Measurements from ENCODE around the gene TMEM108.

Gene TMEM108

DNA sequence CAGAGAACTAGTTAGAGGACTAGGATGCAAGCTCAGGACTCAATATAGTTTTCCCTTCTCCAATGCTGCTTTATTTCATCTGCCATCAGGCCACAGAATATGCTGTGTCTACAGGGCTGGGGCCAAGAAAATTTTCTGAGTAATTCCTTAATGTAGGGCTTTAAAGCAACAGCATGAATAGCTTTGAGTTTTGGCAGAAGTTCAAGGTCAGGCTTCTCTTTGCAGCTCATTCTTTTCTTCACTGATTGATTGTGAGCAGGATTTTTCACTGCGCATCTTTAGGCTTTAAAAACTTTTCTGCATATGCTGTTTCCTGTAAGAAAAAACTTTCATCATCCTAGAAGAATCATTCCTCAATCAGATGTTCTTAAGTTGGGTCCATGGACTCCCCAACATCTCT is 4.6 kb downstream of the TMEM108 start:
- TF ChIP-seq EZH2 (IDR thresholded peaks at IDR 0.05; ENCODE audit: borderline replicate concordance, low read length): no peak
- TF ChIP-seq, protein P1, sequence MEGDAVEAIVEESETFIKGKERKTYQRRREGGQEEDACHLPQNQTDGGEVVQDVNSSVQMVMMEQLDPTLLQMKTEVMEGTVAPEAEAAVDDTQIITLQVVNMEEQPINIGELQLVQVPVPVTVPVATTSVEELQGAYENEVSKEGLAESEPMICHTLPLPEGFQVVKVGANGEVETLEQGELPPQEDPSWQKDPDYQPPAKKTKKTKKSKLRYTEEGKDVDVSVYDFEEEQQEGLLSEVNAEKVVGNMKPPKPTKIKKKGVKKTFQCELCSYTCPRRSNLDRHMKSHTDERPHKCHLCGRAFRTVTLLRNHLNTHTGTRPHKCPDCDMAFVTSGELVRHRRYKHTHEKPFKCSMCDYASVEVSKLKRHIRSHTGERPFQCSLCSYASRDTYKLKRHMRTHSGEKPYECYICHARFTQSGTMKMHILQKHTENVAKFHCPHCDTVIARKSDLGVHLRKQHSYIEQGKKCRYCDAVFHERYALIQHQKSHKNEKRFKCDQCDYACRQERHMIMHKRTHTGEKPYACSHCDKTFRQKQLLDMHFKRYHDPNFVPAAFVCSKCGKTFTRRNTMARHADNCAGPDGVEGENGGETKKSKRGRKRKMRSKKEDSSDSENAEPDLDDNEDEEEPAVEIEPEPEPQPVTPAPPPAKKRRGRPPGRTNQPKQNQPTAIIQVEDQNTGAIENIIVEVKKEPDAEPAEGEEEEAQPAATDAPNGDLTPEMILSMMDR (IDR thresholded peaks at IDR 0.05; ENCODE audit: low read length): no peak
- Histone ChIP-seq H2AFZ (ENCODE audit: low read length) (no peak overlapping the region), H3K9me2 (ENCODE audit: low read depth, low read length) (no peaks in the 10 kb centered on the region), H3K9me3 (ENCODE audit: low read length) (no peaks in the 10 kb centered on the region), H3K4me3 (ENCODE audit: low read depth, low read length, poor library complexity, severe bottlenecking) (no peak overlapping the region), H3K27me3 (ENCODE audit: insufficient read depth, low read length) (peaks cover 6% of the 10 kb centered on the region; the same call in 1 of the 2 replicates), H3F3A (ENCODE audit: insufficient read depth, low read length) (no peaks in the 10 kb centered on the region), H4K20me1 (ENCODE audit: insufficient read depth, low read length) (no peaks in the 10 kb centered on the region), H3K4me2 (ENCODE audit: low read length) (no peak overlapping the region), H3K36me3 (ENCODE audit: insufficient read depth, low read length) (no peaks in the 10 kb centered on the region), H3K79me2 (ENCODE audit: insufficient read depth, low read length) (no peaks in the 10 kb centered on the region), H3K27ac (ENCODE audit: low read depth, low read length, poor library complexity, severe bottlenecking) (no peak overlapping the region), H3K4me1 (ENCODE audit: insufficient read depth, low read length, severe bottlenecking) (no peaks in the 10 kb centered on the region), H3K9ac (ENCODE audit: low read length) (no peak overlapping the region)

- Histone ChIP-seq H3K4me3 (ENCODE audit: low read depth, low read length, poor library complexity, severe bottlenecking) (no peak overlapping the region), H3K4me2 (ENCODE audit: low read length) (no peak overlapping the region), H3K9me3 (ENCODE audit: low read length) (no peaks in the 10 kb centered on the region), H3K27me3 (ENCODE audit: insufficient read depth, low read length) (no peaks in the 10 kb centered on the region), H3F3A (ENCODE audit: insufficient read depth, low read length) (no peaks in the 10 kb centered on the region), H3K9ac (ENCODE audit: low read length) (no peak overlapping the region), H3K79me2 (ENCODE audit: insufficient read depth, low read length) (no peaks in the 10 kb centered on the region), H3K36me3 (ENCODE audit: insufficient read depth, low read length) (no peaks in the 10 kb centered on the region), H4K20me1 (ENCODE audit: insufficient read depth, low read length) (no peaks in the 10 kb centered on the region), H2AFZ (ENCODE audit: low read length) (no peak overlapping the region), H3K9me2 (ENCODE audit: low read depth, low read length) (no peaks in the 10 kb centered on the region), H3K27ac (ENCODE audit: low read depth, low read length, poor library complexity, severe bottlenecking) (no peak overlapping the region), H3K4me1 (ENCODE audit: insufficient read depth, low read length, severe bottlenecking) (no peaks in the 10 kb centered on the region)
- TF ChIP-seq, protein P1 (IDR thresholded peaks at IDR 0.05; ENCODE audit: low read length): no peak
- no peak for TF ChIP-seq EZH2 (IDR thresholded peaks at IDR 0.05; ENCODE audit: borderline replicate concordance, low read length)
Observed at GRCh38 chr3:133047980-133048379, 9.8 kb downstream of the TMEM108 start.

GRCh38 chr3:133049491-133049890 is 11.3 kb downstream of the TMEM108 start:
- Histone ChIP-seq H3K9me3 (ENCODE audit: low read length) (no peaks in the 10 kb centered on the region), H3K79me2 (ENCODE audit: insufficient read depth, low read length) (no peaks in the 10 kb centered on the region), H3K4me2 (ENCODE audit: low read length) (no peak overlapping the region), H3K27me3 (ENCODE audit: insufficient read depth, low read length) (peaks cover 2% of the 10 kb centered on the region; the same call in 1 of the 2 replicates), H3K9ac (ENCODE audit: low read length) (no peak overlapping the region), H3K4me1 (ENCODE audit: insufficient read depth, low read length, severe bottlenecking) (no peaks in the 10 kb centered on the region), H2AFZ (ENCODE audit: low read length) (no peak overlapping the region), H3K9me2 (ENCODE audit: low read depth, low read length) (no peaks in the 10 kb centered on the region), H3F3A (ENCODE audit: insufficient read depth, low read length) (no peaks in the 10 kb centered on the region), H3K36me3 (ENCODE audit: insufficient read depth, low read length) (no peaks in the 10 kb centered on the region), H3K4me3 (ENCODE audit: low read depth, low read length, poor library complexity, severe bottlenecking) (no peak overlapping the region), H3K27ac (ENCODE audit: low read depth, low read length, poor library complexity, severe bottlenecking) (no peak overlapping the region), H4K20me1 (ENCODE audit: insufficient read depth, low read length) (no peaks in the 10 kb centered on the region)
- no peak for TF ChIP-seq EZH2 (IDR thresholded peaks at IDR 0.05; ENCODE audit: borderline replicate concordance, low read length)
- TF ChIP-seq, protein P1 (IDR thresholded peaks at IDR 0.05; ENCODE audit: low read length): no peak

Data from OCI-LY1 (cell line).